ENCODE results near the gene SOX5. TPM values are rescaled to one million over a fixed set of nuclear protein-coding genes. Genes with fewer than 3 reads are reported as not detected.

The SOX5 gene
- total and polyA plus RNA-seq, 2 donors (not counting 1 experiment from before 2014, with no cell fraction given): 3.9 to 17.2 TPM

DNA sequence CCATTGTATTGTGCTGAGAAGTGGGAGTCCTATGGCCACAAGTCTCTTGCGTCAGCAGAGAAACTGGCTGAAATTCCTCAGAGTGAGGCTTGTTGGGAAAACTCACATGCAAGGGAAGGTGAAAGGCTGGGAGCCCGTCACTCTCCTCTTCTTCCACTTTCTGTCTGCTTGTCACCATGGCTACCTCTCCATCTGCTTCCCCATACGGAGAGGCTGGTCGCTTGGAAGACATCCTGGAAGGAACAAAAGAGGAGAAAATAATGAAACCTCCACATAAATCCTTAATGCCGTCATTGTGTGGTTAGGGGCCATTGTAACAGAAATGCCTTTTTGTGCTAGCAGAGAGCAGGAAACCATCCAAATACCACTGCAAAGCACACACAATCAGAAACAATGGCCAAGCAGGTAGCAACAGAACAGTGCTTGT, 53.7 kb downstream of the SOX5 start:
- ChIA-PET POLR2A (no interaction called here), CTCF (no interaction called here)
- Histone ChIP-seq H3K4me2 (replicated peaks; ENCODE audit: low read depth, low read length, poor library complexity, severe bottlenecking) (no peak overlapping the region), H3K9me3 (ENCODE audit: control extremely low read depth in 1 of 3, control insufficient read depth in 2 of 3, insufficient read depth in 1 of 3, low read length in 2 of 3) (no peaks in the 10 kb centered on the region), H3K79me2 (ENCODE audit: control insufficient read depth, insufficient read depth, low read length) (no peaks in the 10 kb centered on the region), H3K27me3 (replicated peaks in 1 of 4; ENCODE audit: control extremely low read depth in 1 of 4, control insufficient read depth in 3 of 4, insufficient read depth in 4 of 4, low read length in 3 of 4) (no peaks in the 10 kb centered on the region), H3K4me3 (ENCODE audit: control extremely low read depth in 1 of 5, extremely low read depth in 1 of 5, insufficient read depth in 1 of 5, low read depth in 2 of 5, low read length in 4 of 5) (no peak overlapping the region), H4K20me1 (ENCODE audit: control insufficient read depth, insufficient read depth, low read length, poor library complexity, severe bottlenecking) (no peaks in the 10 kb centered on the region), H2AFZ (ENCODE audit: insufficient read depth, low read depth, low read length, poor library complexity, severe bottlenecking) (no peak overlapping the region), H3K36me3 (replicated peaks in 1 of 2; ENCODE audit: control extremely low read depth in 1 of 2, control insufficient read depth in 1 of 2, extremely low read depth in 1 of 2, insufficient read depth in 2 of 2, low read length in 1 of 2) (no peaks in the 10 kb centered on the region), H3K4me1 (ENCODE audit: control insufficient read depth in 2 of 2, insufficient read depth in 2 of 2, low read length in 2 of 2) (no peaks in the 10 kb centered on the region), H3K27ac (ENCODE audit: low read length in 2 of 2) (no peak overlapping the region), H3K9ac (ENCODE audit: low read length) (no peak overlapping the region)
- intact Hi-C loops (cut with micrococcal nuclease): no loop called here
- Mint-ChIP-seq H3K4me3 (no peak overlapping the region), H3K27ac (no peak overlapping the region), H3K4me1 (peaks cover 5% of the 10 kb centered on the region), H3K9me3 (ENCODE audit: insufficient read depth) (no peaks in the 10 kb centered on the region), H3K27me3 (no peaks in the 10 kb centered on the region)
- ATAC-seq (ENCODE audit: low read depth) (no peak), DNase-seq (no peak)
- WGBS (ENCODE audit: insufficient coverage): 100% methylated on average over 1 of the region's 5 CpGs
- TF ChIP-seq, protein P1, sequence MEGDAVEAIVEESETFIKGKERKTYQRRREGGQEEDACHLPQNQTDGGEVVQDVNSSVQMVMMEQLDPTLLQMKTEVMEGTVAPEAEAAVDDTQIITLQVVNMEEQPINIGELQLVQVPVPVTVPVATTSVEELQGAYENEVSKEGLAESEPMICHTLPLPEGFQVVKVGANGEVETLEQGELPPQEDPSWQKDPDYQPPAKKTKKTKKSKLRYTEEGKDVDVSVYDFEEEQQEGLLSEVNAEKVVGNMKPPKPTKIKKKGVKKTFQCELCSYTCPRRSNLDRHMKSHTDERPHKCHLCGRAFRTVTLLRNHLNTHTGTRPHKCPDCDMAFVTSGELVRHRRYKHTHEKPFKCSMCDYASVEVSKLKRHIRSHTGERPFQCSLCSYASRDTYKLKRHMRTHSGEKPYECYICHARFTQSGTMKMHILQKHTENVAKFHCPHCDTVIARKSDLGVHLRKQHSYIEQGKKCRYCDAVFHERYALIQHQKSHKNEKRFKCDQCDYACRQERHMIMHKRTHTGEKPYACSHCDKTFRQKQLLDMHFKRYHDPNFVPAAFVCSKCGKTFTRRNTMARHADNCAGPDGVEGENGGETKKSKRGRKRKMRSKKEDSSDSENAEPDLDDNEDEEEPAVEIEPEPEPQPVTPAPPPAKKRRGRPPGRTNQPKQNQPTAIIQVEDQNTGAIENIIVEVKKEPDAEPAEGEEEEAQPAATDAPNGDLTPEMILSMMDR (IDR thresholded peaks at IDR 0.05): no peak
- no peak for TF ChIP-seq EZH2 (IDR thresholded peaks at IDR 0.05; ENCODE audit: borderline replicate concordance, insufficient read depth, low read depth, low read length, poor library complexity, severe bottlenecking)

DNA sequence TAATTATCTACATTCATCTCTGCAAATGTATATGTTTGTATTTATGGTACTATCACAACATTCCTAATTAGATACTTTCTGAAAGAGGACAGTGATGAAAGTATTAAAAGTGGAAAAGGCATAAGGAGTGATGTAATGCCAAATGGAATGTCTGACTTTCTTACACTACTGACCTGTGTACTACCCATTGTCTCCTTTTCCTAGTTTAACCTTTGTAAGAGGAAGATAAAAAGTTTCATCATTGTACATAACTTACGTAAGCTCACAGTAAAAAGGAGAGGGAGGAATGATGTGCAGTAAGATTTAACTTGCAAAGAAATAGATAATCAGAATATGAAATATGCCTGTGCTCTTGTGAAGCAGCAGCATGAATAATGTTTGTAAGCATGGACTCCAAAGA, 55.9 kb downstream of the SOX5 start:
- intact Hi-C loops (cut with micrococcal nuclease): no loop called here
- ChIA-PET CTCF (no interaction called here), POLR2A (no interaction called here)
- Mint-ChIP-seq H3K4me1 (peaks cover 5% of the 10 kb centered on the region), H3K27me3 (no peaks in the 10 kb centered on the region), H3K27ac (no peak overlapping the region), H3K4me3 (no peak overlapping the region), H3K9me3 (ENCODE audit: insufficient read depth) (no peaks in the 10 kb centered on the region)
- Histone ChIP-seq H3K36me3 (replicated peaks in 1 of 2; ENCODE audit: control extremely low read depth in 1 of 2, control insufficient read depth in 1 of 2, extremely low read depth in 1 of 2, insufficient read depth in 2 of 2, low read length in 1 of 2) (no peaks in the 10 kb centered on the region), H3K27me3 (replicated peaks in 1 of 4; ENCODE audit: control extremely low read depth in 1 of 4, control insufficient read depth in 3 of 4, insufficient read depth in 4 of 4, low read length in 3 of 4) (no peaks in the 10 kb centered on the region), H3K4me3 (ENCODE audit: control extremely low read depth in 1 of 5, extremely low read depth in 1 of 5, insufficient read depth in 1 of 5, low read depth in 2 of 5, low read length in 4 of 5) (no peak overlapping the region), H3K27ac (ENCODE audit: low read length in 2 of 2) (no peak overlapping the region), H4K20me1 (ENCODE audit: control insufficient read depth, insufficient read depth, low read length, poor library complexity, severe bottlenecking) (no peaks in the 10 kb centered on the region), H3K4me2 (replicated peaks; ENCODE audit: low read depth, low read length, poor library complexity, severe bottlenecking) (no peak overlapping the region), H3K9me3 (ENCODE audit: control extremely low read depth in 1 of 3, control insufficient read depth in 2 of 3, insufficient read depth in 1 of 3, low read length in 2 of 3) (no peaks in the 10 kb centered on the region), H3K79me2 (ENCODE audit: control insufficient read depth, insufficient read depth, low read length) (no peaks in the 10 kb centered on the region), H3K9ac (ENCODE audit: low read length) (no peak overlapping the region), H3K4me1 (ENCODE audit: control insufficient read depth in 2 of 2, insufficient read depth in 2 of 2, low read length in 2 of 2) (no peaks in the 10 kb centered on the region), H2AFZ (ENCODE audit: insufficient read depth, low read depth, low read length, poor library complexity, severe bottlenecking) (no peak overlapping the region)
- TF ChIP-seq, protein P1 (IDR thresholded peaks at IDR 0.05): no peak
- no peak for TF ChIP-seq EZH2 (IDR thresholded peaks at IDR 0.05; ENCODE audit: borderline replicate concordance, insufficient read depth, low read depth, low read length, poor library complexity, severe bottlenecking)
- DNase-seq (no peak), ATAC-seq (ENCODE audit: low read depth) (no peak)
- 100% methylated on average over 1 of the region's 1 CpG for whole genome bisulfite sequencing (ENCODE audit: insufficient coverage)

Data from B cell (primary cell).